HG02970 (cell line): ENCODE results near the gene SLC6A7.

Source experiments
- ATAC-seq: cut with Tn5 transposase; IDR thresholded peaks from one replicate; pipeline ENCODE4 v1.9.1; 2021; ENCODE audit warnings: mild to moderate bottlenecking, moderate library complexity, moderate number of reproducible peaks; ENCODE audit not compliant: unreplicated experiment, low FRiP score

The SLC6A7 gene

DNA sequence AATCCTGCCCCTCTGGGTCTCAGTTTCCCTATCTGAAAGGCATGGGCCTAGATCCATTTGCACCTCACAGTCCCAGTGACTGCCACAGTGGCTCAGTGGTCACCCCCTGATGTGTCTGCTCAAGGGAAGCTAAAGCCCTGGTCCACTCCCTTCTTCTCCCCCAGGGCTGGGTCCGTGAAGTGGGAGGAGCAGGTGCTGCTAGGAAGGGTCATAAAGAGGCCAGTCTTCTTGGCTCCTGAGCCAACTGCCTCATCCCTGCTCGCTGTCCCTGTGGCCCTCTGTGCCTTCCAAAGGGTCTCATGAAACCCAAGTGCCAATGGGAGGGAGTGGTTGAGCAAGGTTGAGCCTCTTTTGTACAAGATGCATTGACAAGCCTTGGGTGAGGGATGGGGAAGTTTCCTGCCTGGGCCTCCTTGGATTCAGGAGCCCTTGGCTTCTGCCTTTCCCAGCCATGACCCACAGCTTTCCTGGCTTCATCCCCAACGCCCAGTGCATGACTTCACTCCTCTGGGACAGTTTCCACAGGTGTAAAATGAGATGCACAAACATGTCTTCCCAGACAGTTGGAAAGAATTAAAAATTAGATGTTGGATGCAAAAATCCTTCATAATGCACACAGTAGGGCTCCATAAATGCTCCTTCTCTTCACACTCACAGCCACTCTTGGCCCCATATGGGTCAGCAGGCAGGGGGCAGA lies 1.6 kb upstream of the SLC6A7 start:
- no peak for ATAC-seq

DNA sequence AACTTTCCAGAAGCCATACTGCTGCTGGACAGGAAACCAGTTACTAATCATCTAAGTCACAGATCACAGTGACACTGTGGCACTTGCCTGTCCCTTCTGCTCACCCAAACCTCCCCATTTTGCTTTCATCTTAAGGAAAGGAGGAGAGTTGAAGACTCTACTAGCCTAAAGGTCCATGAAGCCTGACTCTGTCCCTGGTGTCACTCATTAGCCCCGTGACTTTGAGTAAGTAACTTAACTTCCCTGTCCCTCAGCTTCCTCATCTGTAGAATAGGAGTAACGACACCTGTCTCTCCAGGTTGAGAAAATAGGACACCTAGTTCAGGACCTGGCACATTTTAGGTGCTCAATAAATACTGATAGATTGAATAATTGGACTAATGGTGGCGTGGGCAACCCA lies 536 bp upstream of the SLC6A7 start:
- no peak for ATAC-seq

DNA sequence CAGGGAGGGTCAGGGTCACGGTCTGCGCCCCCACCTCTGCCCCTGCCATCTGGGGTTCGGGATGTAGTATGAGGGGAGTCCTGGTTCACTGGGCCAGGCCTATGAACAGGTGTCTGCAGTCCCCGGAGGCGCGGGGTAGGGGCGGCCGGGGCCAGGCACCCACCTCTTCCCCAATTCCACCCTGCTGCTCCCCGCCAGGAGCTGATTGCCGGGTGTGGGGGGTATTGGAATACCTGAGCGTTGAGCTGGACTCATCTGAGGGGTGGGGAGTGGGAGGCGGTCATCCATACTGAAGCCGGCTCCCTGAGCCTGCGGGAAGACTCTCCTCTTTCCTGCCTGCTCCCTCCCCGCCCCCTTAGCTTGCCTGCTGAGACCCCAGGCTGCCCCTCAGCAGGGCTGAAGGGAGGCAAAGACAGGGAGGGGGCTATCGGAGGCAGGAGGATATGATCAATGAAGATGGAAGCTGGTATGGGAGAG lies 679 bp downstream of the SLC6A7 start:
- no peak for ATAC-seq

DNA sequence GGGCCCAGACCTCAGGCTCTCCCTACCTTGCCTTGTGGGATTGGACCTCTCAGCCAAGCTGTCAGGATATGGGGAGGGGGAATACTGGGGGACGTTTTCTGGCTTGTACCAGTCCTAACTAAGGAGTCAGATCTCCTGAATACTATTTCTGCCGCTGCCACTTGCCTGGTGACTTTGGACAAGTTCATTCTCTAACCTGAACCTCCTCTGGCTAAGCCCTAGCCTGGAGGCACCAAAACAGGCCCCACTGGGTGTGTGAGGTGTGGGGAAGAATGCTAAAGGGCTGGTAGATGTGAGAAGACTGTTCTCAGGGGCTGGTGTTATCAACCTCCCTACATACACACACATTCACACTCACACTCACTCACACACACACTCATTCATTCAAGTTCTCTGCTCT lies 1.1 kb downstream of the SLC6A7 start:
- ATAC-seq: no peak

DNA sequence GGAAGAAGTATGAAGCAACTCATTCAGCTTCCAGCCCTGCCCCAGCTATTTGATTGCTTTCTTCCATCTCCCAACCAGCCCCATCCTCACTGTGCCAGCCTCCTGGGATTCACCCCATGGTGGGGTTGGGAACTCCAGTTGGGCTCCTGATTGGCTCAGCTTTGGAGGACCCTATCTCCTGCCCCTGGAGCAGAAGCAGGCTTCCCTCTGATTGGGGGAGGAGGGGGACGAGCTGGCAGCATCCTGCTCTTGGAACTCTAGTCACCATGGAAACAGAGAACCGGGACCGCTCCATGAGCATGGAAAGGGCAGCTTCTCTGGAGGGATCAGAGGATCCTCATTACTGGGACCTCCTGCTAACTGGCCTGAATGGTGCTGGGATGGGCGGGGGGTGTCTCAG lies 2.6 kb downstream of the SLC6A7 start:
- no peak for ATAC-seq

DNA sequence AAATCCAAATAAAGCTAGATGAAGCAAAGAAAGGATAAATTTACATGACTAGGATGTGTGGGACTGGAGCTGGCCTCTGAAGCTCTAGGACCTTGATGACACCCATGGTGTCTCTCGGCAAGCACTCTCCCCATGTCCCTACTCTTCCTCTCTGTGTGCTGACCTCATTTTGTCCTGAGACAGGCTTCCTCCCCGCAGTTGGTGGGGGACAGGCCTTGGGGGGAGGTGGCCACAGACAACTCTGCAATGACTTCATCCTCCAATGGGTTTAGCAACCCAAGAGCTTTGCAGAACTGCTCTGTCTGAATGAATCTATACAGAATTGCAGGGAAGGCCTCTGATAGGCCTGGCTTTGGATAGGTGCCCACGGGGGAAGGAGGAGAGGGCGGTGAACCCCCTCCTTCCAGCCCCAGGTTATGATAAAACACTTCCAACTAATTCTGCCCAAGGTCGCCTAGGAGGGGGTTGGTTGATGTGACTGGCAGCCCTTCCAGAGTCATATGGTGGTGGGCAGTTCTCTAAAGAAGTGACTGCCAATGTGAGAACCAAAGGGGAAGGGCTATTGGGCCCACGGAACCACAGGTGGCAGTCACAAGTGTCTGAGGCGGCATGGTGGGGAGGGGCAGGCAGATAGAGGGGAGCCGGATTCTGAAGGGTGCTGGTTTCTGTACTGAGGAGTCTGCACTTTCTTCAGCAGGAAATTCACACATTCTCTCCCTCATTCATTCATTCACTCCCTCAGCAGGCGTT lies 6.0 kb downstream of the SLC6A7 start:
- no peak for ATAC-seq

DNA sequence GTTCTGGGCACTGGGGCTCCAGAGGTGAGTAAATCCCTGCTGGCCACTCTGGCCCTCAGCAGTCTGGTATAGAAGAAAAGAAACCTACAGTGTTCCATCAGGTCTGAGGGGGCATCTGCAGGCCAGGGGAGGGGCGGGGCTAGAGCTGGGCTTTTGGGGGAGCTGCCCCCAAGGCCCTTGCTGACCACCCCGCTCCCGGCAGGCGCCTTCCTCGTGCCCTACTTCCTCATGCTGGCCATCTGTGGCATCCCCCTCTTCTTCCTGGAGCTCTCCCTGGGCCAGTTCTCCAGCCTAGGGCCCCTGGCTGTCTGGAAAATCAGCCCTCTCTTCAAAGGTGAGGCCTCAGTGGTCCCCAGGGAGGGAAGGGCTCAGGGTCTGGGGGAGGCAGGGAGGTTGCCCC lies 6.7 kb downstream of the SLC6A7 start:
- no peak for ATAC-seq

DNA sequence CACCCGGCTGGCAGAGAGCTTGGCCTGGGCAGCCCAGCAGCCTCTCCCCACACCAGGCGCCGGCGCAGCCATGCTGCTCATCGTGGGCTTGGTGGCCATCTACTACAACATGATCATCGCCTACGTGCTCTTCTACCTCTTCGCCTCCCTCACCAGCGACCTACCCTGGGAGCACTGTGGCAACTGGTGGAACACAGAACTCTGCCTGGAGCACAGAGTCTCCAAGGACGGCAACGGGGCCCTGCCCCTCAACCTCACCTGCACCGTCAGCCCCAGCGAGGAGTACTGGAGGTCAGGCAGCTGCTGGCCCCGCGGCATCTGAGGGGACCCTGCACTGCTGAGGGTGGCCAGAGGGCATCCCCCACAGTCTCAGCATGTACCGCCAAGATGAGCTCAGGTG lies 7.1 kb downstream of the SLC6A7 start:
- no peak for ATAC-seq

DNA sequence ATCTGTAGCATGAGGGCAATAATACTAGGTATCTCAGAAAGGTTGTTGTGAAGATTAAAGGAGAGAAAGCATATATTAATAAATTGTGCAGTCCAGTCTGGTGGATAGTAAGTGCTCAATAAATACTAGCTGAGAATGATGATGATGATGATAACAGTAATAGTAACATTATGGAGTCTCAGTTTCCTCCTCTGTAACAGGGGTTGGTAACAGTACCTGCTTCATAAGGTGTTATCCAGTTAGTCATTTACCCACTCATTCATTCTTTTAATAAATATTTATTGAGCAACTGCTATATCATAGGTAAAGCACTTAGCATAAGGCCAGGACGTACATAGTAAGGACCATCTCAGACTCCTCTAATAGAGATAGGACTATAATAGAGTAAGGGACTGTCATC lies 7.6 kb downstream of the SLC6A7 start:
- no peak for ATAC-seq

DNA sequence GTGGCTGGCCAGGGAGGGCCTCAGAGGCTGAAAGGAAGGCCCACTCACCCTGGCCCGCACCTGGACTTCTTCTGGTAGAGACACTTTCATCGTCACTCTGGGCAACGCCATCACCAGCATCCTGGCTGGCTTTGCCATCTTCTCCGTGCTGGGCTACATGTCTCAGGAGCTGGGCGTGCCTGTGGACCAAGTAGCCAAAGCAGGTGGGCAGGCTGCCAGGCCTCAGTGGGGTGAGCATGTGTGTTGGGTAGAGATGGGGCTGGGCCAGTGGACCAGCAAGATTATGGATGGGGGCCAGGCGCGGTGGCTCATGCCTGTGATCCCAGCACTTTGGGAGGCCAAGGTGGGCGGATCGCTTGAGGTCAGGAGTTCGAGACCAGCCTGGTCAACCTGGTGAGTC lies 12.6 kb downstream of the SLC6A7 start:
- no peak for ATAC-seq

DNA sequence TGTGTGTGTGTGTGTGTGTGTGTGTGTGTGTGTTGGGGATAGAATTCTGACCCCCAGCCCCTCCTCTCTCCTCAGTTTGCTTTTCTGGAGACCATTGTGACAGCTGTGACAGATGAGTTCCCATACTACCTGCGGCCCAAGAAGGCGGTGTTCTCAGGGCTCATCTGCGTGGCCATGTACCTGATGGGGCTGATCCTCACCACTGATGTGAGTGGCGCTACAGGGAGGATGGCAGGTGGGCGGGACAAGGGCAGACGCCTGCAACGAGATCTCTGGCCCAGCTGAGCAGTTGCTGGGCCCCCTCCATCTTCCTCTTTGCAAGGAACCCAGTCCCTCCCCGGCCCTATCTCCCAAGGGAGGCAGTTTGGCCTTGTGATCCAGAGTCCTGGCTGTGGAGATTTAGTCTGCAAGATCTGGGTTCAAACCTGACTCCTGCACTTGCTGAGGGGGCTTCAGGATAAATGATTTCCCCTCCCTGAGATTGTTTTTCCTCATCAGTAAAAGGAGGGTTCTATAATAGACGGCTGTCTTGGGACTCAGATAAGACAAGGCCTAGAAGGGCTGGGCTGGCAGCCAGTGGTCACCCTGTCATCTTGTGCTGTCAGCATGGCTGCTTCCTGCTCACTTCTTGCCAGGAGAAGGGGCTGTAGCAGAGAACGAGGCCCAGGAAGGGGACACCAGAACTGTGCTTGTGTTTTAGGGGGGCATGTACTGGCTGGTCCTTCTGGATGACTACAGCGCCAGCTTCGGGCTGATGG lies 14.1 kb downstream of the SLC6A7 start:
- no peak for ATAC-seq

DNA sequence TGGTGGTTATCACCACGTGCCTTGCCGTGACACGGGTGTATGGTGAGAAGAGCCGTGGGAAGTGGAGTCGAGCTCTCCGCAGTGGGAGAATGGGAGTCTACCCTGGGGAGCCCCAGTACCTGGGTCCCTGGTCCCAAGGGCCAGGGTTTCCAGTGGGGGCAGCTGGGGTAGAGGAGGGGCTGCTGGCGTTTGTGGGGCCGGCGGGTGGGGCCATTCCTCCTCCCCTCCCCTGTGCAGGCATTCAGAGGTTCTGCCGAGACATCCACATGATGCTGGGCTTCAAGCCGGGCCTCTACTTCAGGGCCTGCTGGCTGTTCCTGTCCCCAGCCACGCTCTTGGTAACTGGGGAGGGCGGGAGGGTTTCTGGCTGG lies 14.7 kb downstream of the SLC6A7 start:
- no peak for ATAC-seq

DNA sequence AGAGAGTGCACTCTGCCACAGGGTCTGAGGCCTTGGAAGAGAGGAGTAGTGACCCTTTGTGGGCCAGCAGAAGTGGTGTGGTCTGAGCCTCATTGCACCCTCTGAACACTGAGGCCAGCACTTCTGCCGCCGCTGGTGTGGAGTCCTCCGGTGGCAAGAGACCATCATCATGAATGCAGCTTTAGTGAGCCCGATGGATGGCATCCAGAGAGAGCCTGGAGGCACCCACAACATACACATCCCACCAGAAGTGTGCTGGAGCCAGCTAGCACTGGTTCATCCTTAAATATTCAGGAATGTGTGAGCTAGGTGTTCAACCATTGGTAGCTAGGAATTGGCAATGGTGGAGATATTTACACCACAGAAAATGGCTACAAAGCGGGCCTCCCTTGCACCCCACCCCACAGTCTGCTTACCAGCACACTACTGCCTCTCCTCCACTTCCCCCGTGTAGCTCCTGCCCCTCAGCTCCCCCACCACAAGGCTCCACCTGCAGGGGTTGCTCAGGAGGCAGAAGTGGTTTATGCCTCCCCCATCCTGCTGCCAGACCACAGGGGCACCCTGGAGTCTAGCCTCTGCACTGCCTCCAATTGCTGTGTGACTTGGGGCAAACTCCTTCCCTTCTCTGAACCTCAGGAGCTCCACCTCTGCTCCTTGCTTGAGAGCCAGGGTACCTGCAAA lies 16.4 kb downstream of the SLC6A7 start:
- no peak for ATAC-seq

DNA sequence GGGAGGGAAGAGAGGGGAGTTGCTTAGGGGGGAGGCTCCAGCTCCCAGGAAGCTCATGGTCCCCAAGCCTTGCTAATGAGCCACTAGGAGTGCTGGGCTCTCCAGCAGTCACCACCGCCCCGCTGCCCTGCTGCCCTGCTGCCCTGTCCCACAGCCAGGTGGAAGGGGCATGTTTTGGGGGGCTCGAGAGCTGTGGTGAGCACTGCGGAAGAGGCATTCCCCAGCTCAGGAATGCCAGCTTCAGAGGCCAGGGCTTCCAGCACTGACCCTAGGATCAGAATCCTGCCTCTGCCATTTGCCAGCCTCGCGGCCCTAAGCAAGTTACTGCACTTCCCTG lies 16.9 kb downstream of the SLC6A7 start:
- no peak for ATAC-seq

DNA sequence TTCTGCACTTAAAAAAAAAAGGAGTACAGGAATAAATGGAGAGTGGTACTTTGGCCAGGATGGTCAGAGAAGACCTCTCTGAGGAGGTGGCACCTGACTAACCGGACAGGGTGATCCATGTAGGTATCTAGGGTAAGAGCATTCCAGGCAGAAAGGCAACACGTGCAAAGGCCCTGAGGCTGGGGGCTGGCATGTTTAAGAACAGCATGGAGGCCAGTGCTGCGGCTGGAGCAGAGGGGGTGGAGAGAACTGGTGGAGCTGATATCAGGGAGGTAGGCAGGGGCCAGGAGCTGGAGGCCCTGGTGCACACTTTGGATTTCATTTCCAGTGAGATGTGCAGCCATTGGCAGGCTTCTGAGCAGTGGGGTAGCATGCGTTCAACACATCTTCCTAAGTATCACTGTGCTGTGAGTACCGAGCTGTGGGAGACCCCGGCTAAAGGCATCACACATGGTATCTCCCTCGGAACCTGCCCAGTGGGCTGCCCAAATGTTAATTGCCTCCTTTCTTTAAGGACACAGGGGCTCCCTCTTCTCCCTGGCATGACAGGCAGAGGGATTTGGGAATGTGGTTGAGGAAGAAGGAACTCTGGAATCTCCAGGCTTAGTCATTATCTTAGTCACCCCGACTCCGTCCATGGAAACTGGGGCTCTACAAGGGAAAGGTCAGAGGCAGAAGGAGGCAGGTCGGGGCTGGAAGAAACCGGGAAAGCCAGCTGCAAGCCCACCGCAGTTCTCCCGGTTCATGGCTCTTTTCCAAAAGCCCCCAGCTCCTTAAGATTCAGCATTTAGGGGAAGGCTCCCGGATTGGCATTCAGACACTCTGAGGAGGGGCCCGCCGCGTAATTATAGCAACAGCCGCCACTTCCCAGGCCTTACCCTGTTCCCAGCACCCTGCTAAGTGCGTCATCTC lies 18.6 kb downstream of the SLC6A7 start:
- no peak for ATAC-seq

DNA sequence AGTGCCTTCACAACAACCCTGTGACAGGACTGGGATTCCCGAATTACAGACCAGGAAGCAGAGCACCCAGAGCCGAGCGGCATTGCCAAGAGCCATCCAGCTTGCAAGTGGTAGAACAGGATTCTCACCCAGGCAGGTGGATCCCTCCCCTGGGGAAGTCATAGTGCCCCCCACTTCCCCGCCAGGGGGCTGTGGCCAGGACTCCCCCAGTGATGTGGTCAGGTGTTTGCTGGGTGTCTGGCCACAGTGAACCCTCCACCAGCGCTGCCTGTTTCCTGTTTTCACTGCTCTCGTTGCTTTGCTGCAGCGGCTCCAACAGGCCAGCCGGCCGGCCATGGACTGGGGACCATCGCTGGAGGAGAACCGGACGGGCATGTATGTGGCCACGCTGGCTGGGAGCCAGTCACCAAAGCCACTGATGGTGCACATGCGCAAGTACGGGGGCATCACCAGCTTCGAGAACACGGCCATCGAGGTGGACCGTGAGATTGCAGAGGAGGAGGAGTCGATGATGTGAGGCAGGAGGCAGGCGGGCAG lies 19.3 kb downstream of the SLC6A7 start:
- no peak for ATAC-seq

DNA sequence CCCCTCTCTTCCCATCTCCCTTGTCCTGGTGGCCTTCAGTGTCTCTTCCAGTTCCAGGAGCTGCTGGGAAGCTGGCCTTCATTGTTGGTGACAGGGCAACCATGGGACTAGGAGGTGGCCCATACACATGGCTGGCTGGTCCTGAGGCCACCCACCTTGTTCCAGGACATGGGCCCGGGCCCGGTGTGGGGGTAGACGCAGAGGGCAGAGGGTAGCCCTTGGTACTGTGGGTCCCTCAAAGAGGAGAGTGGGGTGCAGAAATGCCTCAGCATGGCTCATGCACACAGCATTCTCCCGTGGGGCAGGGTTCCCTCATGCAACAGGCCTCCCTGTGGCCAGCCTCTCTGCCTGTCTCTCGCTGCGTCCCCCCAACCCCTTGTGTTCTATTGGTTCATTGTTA lies 20.8 kb downstream of the SLC6A7 start:
- no peak for ATAC-seq

DNA sequence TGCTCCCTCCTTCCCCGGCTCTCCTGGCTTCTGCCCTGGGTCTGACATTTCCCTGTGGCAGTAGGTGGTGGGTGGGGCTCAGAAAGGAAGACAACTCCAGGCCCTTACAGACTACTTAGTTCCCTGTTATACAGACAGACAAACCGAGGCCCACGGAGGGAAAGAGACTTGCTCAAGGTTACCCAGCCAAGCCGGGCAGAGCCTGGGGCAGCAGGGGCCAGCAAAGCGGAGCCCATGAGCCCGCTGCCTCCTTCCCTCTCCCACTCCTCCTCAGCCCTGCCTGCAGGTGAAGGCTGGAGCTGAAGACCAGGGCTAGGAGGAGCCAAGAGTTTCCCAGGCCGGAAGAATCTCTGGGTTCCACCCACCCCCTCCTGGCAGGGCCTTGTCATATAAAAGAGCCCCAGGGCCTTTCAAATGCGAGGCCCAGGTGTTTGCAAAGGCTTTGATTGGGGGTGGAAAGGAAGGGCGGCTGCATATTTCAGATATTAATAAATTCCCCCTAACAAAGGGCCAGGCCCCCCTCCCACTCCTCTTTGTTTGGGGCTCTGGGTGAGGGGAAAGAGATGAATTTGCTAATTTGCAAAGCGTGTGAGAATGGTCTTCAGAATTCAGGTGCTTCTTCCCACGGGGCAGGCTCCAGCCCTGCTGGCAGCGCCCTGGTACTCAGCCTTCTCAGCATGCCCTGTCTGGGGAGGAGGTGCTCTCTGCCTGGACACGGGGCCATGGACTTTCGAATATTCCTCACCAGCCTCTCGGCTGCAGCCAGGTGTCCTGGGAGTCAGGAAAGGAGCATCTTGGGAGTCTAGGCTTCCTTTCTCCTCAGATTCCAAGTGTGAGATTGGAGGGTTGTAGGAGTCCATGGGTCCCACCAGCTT lies 21.5 kb downstream of the SLC6A7 start:
- ATAC-seq: no peak

DNA sequence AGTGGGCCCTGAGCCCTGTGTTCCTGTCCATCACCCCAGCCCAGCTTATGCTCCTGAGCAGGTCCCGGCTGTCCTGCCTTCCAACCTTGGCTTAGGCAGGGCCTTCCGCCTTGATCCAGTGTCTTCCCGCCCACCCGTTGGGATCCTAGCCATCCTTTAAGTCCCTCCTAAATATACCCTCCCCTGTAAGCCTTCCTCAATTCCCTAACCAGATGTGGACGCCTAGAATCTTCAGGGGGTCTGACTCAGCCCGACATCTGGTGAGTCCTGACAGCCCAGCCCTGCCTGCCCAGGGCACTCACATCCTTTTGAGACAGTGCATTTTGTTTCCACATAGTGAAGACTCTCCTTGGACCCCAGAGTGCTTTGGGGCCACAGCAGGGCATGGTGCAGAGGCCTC lies 23.7 kb downstream of the SLC6A7 start:
- no peak for ATAC-seq
